Dermis blood vessel endothelial cell (primary cell): ENCODE data around the gene TMEM235. TPM values are rescaled to one million over a fixed set of nuclear protein-coding genes. Genes with fewer than 3 reads are reported as not detected.

Source experiments
- DNase-seq: peaks from one replicate; pipeline ENCODE4 v3.0.0; 2010
- total RNA-seq: library from RNA; depleted of rRNA; stranded (reverse); fragments of >200 nt; gene quantifications from 2 replicates; pipeline ENCODE4 v1.2.3, GENCODE V29; 2014

Gene TMEM235
- total RNA-seq, 1 donor from 2014 or later: 0.51 TPM

- no peak for DNase-seq
Observed at GRCh38 chr17:78219396-78220150, 11.9 kb upstream of the TMEM235 start.

GRCh38 chr17:78223061-78223460 lies 8.4 kb upstream of the TMEM235 start:
- peak; percentile 72 for DNase-seq

DNA sequence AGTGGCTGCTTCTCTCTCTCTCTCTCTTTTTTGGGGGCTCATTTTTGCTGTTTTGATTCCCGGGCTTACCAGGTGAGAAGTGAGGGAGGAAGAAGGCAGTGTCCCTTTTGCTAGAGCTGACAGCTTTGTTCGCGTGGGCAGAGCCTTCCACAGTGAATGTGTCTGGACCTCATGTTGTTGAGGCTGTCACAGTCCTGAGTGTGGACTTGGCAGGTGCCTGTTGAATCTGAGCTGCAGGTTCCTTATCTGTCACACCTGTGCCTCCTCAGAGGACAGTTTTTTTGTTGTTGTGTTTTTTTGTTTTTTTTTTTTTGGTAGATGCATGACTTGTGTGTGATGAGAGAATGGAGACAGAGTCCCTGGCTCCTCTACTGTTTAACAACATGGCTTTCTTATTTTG lies 7.7 kb upstream of the TMEM235 start:
- no peak for DNase-seq

DNA sequence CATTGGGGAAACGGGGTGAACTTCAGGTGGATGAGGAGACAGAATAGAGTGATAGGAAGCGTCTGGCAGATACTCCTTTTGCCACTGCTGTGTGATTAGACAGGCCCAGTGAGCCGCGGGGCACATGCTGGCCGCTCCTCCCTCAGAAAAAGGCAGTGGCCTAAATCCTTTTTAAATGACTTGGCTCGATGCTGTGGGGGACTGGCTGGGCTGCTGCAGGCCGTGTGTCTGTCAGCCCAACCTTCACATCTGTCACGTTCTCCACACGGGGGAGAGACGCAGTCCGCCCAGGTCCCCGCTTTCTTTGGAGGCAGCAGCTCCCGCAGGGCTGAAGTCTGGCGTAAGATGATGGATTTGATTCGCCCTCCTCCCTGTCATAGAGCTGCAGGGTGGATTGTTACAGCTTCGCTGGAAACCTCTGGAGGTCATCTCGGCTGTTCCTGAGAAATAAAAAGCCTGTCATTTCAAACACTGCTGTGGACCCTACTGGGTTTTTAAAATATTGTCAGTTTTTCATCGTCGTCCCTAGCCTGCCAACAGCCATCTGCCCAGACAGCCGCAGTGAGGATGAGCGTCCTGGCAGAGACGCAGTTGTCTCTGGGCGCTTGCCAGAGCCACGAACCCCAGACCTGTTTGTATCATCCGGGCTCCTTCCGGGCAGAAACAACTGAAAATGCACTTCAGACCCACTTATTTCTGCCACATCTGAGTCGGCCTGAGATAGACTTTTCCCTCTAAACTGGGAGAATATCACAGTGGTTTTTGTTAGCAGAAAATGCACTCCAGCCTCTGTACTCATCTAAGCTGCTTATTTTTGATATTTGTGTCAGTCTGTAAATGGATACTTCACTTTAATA lies 7.0 kb upstream of the TMEM235 start:
- DNase-seq: no peak

- no peak for DNase-seq
Observed at GRCh38 chr17:78225088-78225865, 6.2 kb upstream of the TMEM235 start.

GRCh38 chr17:78226055-78226758 lies 5.2 kb upstream of the TMEM235 start:
- peak; percentile 20 for DNase-seq

- peak; percentile 67 for DNase-seq
Observed at GRCh38 chr17:78226759-78227454, 4.5 kb upstream of the TMEM235 start.

GRCh38 chr17:78227455-78227916 lies 3.9 kb upstream of the TMEM235 start:
- peak; percentile 52 for DNase-seq

- DNase-seq: no peak
Observed at GRCh38 chr17:78228176-78228575, 3.3 kb upstream of the TMEM235 start.

- DNase-seq: no peak
Observed at GRCh38 chr17:78230252-78230962, 1.0 kb upstream of the TMEM235 start.

DNA sequence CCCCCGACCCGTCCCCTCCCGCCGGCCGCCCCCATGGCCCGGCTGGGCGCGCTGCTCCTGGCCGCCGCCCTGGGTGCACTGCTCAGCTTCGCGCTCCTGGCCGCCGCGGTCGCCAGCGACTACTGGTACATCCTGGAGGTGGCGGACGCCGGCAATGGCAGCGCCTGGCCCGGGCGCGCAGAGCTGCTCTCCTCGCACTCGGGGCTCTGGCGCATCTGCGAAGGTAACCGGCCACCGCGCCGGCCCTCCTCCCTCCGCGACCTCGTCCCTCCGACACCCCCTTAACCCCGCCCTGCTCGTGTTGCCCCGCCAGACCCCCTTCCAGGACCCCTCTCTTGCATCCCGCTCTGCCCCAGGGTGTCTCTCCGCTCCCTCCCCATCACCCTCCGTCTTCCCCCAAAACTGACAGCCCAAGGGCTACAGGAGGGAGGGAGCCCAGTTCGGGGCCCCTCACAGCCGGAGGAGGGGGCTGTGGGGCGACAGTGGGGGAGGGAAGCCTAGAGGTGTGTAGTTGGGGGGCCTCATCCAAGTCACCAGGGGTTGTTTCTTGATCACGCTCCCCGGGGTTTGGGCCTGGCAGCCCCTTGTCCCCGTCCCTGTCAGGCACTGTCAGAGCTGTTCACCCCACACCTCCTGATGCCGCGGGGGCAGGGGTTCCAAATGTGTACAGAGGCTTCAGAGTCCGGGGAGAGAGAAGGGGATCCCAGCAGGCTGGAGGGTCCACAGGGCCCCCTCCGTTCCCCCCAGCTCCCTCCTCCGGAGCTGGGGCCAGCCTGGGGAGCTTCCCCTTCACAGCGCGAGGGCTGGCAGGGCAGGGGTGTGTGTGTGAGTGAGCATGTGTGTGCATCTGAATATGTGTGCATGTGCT lies 794 bp downstream of the TMEM235 start:
- DNase-seq: peak; percentile 32

DNA sequence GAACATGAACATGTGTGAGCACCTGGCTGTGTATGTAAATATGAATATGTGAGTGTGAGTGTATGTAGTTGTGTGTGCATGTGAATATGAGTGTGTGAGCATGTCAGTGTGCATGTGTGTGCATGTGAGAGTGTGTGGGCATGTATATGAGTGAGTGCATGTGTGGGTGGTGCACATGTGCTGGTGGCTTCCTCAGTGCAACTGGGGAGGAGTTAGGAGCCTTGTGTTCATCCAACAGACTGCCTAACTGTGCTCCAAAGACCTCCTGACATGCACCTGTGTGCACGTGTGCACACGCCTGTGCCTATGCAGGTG lies 1.4 kb downstream of the TMEM235 start:
- no peak for DNase-seq

DNA sequence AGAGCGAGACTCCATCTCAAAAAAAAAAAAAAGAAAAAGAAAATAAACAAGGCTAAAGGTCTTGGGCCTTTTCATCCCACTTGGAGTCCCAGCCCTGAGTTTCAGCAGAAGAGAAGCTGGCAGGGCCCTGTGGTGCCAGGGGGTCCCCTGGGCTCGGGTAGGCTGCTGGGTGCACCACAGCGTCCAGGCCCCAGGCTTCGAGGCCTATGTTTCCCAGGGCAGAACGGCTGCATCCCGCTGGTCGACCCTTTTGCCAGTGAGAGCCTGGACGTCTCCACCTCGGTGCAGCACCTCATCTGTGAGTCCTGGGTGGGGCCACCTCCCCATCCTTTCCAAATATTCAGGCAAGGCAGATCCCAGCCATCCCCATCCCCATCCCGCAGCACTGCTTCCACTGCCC lies 2.2 kb downstream of the TMEM235 start:
- no peak for DNase-seq

GRCh38 chr17:78234261-78234865 lies 2.9 kb downstream of the TMEM235 start:
- no peak for DNase-seq

DNA sequence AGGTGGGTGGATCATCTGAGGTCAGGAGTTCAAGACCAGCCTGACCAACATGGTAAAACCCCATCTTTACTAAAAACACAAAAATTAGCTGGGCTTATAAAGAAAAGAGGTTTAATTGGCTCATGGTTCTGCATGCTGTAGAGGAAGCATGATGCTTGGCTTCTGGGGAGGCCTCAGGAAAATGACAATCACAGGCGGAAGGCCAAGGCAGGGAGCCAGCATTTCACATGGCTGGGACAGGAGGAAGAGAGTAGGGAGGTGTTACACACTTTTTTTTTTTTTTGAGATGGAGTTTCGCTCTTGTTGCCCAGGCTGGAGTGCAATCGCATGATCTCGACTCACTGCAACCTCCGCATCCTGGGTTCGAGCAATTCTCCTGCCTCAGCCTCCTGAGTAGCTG lies 3.6 kb downstream of the TMEM235 start:
- DNase-seq: peak; percentile 76

- DNase-seq: no peak
Observed at GRCh38 chr17:78235885-78236284, 4.5 kb downstream of the TMEM235 start.

DNA sequence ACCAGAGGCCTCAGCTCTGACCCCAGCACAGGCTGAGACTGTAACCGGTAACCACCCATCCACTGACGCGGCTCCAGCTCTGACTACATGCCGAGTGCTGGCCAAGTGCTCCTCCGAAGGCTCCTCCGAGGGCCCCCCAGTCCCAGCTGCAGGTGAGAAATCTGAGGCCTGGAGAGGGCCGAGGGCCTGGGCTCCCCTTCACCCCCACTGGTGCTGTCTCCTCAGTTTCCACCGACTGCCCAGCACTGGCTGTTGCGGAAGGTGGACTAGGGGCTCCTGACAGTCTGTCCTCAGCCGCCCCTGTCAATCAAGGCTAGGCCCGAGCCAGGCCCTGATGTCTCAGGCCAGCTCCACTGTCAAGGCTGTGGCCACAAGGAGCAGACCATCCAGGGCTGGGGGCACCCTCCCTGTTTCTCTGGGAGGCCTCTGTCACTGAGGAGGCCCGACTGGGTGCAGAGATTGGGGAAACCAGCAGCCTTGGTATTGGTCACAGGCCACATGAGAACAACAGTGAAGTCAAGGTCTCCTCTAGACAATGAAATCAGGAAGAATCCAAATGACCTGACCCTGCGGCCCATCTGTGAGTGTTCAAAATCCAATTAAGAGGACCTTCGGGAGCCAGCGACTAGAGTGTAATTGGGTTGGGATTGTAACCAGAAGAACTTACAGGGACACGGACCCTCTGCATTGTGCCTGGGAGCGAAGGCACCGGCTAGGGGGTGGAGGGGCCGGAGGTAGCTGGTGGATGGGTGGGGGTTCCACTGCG lies 5.1 kb downstream of the TMEM235 start:
- DNase-seq: no peak

- DNase-seq: no peak
Observed at GRCh38 chr17:78237401-78238012, 6.1 kb downstream of the TMEM235 start.
